Measurements from ENCODE around the gene UGT1A8.

DNA sequence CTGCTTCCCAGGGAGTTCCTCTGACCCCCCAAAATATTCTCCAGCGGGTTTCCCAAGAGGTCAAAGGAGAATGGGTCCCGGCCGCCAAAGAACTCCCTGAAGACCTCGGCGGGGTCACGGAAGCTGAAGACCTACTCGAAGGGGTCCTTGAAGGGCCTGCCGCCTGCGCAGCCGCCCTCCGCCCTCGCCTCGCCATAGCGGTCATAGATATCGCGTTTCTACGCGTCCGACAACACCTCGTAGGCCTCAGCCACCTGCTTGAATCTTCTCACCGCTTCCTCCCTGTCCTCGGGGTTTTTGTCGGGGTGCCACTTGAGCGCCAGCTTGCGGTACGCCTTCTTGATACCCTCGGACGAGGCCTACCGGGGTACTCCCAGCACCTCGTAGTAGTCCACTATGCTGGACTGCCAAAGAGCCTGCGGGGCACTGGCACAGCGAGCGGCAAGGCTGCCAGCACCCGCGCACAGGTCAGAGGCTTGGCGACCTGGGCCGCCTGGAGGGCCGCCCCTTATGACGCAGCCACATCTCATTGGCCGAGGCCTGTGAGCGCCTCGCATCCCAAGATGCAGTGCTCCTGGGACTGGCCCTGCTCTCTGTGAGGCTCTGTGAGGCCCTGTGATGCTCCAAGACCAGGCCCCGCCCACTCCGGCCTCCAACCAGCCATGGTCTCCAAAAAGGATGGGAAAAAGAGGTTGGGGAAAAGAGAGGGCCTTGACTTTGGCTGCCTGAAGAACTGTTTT lies 137.6 kb downstream of the UGT1A8 start:
- TF ChIP-seq CTCF (IDR thresholded peaks at IDR 0.05) (no peak), EZH2 (IDR thresholded peaks at IDR 0.05; ENCODE audit: borderline replicate concordance, insufficient read depth, low read depth, low read length, poor library complexity, severe bottlenecking) (no peak)

Data from B cell (primary cell).